COLO829 (cell line): ENCODE data around the gene NDST4.
A peak's percentile ranks its signal among the peaks of the same experiment; 100 is the strongest.

Experiments
- DNase-seq: peaks from one replicate; pipeline ENCODE4 v3.0.0; 2012; ENCODE audit warnings: low spot score

The NDST4 gene

DNA sequence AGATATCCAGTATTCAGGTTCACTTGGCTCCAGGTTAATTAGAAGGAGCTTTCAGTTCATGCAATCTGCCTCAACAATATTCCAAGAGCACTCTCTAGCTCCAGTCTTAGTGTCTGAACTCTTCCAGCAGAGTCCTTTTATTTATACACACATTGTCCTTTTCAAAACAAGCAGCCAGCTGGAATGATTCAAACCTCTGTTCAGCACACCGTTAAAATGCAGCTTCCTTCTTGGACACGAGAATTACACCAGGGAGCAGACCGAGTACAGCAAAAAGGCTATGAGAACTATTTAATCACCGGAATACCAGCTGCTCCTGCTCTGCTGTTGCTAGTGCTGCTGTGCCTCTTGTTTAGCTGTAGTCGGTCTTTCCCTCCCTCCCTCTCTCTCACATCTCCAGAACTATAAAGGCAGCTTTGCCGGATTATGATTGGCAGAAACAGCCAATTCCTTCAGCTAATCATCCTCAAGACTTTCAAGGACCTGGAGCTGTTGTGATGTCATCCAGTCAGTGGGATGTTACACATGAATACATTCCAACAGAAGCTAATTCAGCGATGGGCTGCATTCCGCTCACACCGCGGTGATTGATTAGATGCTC is at the start of gene NDST4:
TSS of gene NDST4 (minus strand) at position 115 of the 601 bp plus-strand sequence. CDS start 36,584 bp downstream, outside the sequence.
- DNase-seq: no peak

DNA sequence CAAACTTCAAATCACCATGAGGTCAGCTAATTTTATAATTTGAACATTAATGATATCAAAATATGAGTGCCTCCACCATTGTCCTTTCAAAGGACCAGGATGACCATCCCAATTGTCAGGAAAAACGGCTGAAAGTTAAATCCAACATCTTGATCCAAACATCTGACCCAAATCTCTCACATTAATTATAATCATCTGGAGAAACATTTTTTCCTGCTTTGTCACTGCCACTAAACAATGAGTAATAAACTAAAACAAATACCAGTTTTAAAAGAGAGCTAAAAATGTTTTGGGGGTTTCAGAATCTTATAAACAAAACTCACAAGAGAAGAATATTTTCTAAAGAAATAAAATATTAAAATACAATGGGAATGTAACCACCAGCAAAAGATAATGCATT is 45.7 kb upstream of the NDST4 start:
- no peak for DNase-seq

DNA sequence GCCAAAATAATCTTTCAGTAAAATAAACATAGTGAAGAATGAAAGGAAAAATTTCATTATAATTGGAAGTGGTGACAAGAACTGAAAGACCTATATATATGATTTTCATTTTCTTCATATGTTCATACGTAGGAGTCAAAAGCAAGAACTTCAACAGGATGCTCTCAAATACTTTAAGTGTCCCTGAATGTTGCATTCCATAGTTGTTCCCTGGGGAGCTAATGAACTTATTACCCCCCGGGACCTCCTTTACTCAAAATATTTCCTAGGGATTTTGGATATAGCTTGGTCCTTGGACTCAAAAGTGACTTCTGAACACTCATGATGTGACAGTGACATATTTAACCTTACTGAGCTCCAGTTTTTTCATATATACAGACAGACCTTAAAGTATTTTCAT is 44.9 kb upstream of the NDST4 start:
- DNase-seq: no peak

DNA sequence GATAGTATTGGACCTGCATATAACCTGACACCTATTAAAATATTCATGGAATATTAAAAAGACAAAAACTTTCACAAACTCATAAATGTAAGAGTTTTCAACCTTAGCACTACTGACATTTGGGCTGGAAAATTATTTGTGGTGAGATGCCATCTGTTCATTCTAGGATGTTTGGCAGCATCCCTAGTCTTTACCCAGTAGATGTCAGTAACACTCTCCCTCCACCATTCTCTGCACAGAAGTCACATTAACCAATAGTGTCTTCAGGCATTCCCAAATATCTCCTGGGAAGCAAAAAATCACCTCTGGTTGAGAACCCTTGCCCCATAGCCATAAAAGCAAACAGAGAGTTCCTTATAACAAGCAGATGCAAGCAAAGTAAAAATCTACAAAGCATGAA is 41.4 kb upstream of the NDST4 start:
- peak; percentile 37 for DNase-seq

DNA sequence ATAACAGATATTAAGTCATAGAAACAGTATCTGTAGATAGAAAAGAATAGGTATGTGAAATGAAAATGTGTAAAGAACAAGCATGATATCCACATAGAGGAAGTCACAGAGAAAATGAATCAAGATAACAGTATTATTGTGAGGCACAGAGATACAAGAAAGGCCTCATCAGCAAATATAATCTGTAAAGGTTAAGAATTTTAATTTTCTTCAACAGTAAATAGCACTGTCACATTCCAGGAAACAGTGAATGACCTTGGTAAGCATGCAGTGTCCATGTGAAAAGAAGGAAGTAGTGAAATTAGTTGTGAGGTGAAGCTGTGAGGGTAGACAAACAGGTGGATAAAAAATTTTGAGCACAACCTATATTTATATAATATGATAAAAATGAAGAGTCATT is 39.5 kb upstream of the NDST4 start:
- DNase-seq: no peak

DNA sequence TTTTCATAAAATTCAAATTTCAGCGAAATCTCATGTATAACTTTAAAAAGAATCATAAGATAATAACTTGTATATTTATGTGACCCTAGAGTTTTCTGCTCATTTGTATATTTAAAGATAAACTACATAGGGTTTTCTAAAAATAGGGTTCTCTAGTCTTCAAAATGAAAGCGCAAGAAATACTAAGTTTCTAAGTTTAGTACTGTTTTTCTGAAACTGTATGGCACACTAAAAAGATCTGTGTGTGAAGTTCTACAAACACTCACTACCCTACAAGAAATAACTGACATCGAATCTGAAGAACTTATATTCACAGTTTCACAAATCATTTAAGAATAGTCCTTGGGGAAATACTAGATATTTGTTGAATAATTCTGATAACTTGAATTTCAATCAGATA is 38.7 kb upstream of the NDST4 start:
- no peak for DNase-seq

DNA sequence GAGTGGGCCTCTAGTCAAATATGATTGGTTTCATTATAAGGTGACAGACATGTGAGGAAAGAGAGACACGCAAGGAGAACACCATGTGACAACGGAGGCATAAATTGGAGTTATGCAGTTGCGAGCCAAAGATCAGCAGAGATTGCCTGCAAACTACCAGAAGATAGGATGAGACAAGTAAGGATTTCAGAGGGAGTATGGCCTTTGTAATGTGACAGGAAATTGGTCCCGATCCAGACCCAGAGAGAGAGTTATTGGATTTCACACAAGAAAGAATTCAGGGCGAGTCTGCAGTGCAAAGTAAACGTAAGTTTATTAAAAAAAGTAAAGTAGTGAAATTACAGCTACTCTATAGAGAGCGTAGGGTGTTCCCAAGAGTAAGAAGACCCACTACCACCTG is 35.7 kb upstream of the NDST4 start:
- DNase-seq: no peak

DNA sequence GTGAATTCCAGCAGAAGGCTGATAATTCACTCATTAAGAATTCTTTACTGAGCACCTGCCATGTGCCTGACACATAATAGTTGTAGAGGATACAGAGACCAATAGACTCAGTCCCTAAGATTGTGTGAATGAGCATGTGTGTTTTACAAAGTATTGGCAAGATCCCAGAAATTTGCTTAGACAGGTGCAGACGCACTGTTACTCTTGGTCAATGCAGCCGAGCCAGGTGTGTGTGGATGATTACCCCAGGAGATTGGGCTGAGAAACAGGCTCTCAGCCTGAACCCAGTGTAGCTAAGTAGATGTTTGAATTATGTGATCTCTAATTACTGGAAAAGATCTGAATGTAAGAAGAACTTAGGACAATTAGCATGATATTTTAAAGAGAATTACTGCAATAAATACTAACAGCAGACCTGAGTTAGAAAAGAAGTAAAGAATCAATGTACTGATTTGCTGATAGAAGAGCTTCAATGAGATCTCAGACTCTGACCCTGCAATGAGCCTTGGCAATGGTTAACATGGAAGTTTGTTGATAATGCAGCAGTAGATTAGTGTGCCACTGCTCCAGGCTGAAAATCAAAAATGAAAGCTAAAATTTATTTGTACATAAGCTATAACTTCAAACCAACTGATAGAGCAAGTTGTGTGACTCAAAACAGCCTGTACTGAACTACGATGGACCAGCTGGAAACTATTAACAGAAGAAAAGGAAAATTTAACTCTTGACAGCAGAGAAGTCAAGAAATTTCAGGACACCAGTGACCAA is 32.2 kb upstream of the NDST4 start:
- DNase-seq: no peak

DNA sequence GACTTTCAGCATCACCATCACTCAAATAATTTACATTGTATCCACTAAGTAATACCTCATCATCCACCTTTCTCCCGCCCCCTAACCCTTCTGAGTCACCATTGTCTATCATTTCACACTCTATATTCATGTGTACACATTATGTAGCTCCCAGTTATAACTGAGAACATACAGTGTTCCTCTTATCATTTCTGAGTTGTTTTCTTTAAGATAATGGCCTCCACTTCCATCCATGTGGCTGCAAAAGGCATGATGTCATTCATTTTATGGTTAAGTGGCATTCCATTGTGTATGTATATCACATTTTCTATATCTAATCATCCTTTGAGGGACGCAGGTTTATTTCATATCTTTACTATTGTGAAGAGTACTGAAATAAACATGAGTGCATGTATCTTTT is 14.6 kb upstream of the NDST4 start:
- DNase-seq: no peak

DNA sequence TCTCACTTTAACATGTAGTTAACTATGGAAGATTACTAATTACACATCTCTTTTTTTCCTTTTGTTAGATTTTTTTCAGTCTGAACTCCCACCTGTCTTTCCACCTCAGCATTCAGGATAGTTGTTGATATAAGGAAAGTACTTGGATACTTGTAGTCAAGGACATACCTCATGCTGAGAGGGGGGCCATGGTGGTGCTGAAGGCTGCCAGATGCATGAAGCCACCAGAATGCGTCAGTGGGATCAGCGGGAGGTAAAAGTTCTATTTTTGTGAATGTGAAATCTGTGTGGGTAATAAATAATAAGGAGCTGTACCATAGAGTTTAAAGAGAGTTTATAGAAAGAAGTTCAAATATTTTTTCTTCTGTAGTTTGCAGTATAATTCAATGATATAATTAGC is 13.1 kb upstream of the NDST4 start:
- no peak for DNase-seq

DNA sequence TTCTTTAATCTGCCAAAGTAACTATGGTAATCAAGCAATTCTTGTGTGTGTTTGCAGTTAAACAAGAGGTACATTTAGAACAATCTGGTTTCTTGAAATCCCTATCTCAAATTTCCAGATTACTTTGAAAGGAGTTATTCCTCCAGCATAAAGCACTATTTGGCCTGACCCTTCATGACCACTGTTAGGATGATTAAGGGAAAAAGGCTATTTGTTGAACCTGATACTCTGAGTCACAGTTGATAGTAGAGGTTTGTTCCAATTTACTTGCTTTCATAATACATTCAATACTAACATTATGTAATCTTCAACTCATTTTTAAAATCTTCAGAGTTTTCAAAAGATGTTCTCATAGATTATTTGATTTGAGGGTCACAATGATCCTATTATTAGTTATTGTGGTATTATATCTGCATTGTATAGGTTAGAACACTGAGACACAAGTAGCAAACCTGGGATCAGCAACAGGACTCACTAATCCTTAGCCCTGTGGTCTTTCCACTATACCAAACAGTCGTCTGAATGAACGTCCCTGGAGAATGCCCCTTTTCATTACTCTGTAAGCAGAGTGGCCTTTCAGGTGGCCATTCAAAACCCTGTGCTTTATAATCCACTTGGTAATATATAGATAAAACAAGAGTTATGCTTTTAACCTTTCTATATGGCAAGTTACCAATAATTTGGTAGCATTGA is 8.1 kb upstream of the NDST4 start:
- peak; percentile 9 for DNase-seq

DNA sequence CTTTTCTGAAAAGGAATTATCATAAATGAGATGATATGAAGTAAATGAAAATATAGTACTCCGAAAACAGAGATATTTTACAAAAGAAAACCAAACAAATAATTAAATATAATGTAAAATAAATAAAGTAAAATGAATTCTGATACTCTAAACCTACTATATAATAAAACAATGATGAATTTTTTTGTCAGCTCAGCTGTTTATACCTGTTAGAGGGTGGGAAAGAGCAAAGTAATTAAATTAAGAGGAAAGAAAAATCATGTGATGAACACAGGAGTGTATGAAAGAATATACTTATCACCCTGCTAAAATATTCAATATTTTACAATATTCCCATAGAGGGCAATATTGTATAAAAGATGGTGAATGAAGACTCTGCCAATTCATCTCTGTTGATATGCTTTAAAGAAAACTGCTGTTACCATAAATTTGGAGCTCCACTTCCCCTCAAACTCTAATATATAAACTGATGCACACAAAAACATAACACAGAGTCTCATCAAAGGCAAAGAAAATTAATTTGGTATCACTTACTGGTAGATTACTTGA is 6.5 kb upstream of the NDST4 start:
- peak; percentile 9 for DNase-seq

DNA sequence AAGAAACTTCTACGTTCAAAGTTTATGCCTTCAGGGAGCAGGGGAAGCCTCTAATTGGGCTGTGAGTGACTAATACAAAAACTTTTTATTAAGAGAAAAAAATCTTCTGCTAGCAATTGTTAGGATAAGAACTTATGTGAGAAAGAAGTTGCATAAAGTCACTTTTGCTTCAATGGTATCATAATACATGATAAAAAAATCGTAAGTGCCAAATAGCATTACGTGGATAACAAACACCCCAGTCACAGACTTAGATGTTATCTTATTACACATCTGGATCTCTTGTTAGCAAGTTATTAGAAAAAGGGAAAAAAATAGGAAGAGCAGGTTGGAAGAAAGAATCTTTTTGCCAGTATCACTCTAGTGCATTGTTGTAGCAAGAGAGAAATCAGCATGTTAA is 4.2 kb upstream of the NDST4 start:
- peak; percentile 13 for DNase-seq

DNA sequence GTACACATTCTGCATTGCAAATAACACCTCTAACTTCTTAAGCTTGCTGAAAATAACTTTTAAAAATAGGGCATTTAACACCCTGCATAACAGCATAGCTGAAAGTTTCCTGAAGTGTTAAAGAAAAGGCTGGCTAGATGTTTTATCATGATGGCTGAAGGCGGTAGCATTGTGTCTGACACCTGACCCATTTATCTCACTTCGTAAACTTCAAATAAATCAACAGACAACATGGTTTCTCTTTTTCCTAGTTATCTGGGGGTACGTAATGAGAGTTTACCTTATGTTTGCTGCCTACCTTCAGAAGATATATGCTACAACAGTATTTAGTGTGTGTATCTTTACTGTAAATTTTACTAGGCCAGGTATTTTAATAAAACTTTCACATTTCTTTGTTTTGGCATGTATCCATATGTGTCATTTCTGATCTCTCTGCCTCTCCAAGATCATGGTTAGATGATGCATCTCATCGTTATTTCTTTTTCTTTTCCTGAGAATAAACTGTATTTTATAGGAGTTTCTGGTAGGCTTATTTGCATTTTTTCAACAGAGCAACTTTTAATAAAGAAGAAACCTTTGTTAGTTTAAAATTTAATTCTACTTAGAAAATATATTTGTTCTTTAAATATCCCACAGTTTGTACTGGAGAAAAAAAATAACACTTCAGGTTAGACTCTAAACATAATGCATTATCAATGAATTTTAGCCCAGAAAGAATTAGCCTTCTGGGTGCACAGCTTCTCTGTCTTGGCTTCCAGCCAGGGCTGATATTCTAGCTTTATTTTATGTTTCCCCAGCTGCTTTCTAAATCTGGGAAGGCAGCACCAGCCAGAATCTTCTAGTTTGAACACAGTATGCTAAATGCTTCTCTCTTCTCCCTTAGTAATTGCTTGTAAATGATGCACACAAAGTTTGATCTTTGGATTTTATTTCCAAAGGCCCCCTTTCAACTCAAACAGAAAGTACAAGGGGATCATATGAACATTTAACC is 2.9 kb downstream of the NDST4 start:
- DNase-seq: no peak

DNA sequence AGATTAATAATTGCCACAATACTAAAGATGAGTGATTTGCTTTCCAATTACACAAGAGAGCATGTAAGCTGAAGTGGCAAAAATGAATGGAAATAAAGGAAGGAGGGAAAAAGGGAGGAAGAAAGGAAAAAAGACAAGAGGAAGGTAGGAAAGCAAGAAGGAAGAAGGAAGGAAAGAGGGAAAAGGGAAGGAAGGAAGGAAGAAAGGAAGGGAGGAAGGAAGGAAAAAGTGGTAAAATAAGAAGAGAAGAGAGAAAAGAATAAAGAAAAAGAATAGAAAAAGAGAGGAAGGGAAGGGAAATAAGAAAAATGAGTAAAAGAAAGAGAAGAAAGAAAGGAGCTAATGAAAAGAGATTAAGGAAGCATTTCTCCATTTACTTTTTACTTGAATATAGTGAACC is 4.6 kb downstream of the NDST4 start:
- DNase-seq: no peak

DNA sequence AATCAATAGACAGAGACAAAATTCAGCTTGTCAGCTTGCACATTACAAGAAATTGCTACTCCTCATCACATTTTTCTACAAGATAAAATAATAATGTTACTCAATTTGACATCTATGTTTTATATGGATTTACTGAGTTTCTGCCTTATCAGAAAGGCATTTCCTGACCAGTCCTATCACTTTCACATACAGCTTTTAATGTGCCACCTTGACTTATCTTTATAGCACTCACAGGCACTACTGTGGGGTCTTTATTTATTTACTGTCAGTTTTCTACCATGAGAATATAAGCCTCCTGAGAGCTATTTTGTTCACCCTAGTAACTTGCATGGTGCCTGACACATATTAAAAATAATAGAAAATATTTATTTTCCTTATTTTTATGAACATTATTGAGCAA is 6.0 kb downstream of the NDST4 start:
- no peak for DNase-seq

DNA sequence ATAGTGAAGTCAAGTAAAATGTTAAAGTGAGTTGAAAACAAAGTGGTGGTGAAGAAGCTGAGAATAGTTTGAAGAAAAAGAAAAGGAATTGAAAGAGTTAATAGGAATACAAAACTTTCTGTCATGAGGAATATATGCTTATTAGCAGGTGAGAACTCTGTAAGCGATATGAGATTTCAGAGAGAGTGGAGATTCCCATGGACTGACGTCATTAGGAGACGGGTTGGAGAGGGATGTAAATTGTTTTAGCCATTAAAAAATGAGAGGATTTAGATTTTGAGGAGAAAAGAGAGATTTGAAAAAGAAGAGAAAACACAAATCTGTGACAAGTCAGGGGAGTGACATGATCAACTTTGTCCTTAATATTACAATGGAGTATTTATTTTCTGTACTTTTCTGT is 11.7 kb downstream of the NDST4 start:
- no peak for DNase-seq

DNA sequence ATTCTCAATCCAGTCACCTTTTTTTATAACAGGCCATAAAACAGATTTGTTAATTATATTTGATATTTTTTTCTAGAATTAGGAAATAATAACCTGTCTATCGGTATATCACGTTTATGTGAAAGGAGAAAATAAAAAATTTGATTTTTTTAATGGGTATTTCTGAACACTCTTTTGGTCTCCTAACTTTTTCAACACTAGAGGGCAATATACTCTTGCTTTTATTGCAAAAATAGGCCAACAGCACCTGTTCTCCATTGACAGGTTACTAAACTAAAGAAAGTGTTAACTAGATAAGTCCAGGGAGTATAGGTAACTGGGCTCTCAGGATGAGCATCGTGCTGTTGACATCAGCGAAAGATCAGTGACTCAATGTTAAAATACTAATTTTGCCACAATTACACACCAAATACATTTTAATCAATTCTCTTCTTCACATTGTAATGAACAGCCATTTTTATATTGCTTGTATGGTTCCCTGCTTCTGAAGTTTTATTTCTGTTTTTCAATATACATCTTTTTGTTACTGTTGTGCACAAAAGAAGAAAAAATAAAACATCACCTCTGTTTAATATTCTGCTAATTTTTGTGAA is 22.8 kb downstream of the NDST4 start:
- peak; percentile 16 for DNase-seq

DNA sequence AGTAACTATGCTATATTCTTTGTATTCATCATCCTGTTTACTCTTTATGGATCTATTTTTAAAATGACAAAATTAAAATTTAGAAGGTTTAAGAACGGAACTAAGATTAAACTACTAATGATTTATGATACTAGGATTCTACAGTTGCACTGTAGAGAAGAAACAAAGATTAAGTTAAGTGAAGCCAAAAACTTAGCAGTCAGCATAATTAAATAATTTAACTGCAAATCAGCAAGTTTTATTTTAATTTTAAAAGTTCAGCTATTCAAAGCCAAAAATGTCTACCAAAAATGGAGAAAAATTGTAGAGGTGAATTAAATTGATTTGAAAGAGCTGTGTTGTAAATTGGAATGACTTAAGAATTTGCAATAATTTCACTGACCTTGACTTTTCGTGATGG is 30.8 kb downstream of the NDST4 start:
- DNase-seq: no peak

DNA sequence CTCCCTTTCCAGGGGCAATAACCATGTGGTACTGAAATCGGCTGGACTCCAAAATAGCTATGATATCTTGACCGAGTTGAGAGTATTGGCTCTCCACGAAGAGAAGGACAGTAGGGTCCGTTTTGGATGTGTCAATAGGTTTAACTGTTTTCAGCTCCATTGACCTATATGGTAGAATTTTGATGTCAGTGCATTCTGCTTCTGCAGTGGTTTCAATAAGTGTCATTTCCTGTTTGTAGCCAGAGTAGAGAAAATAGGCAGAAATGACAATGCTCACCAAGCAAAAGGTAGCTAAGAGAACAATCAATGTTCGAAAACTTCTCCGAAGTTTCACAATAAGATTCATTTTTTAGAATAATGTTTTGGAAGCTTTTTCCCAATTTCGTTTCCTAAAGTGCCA is 36.7 kb downstream of the NDST4 start:
- DNase-seq: no peak

DNA sequence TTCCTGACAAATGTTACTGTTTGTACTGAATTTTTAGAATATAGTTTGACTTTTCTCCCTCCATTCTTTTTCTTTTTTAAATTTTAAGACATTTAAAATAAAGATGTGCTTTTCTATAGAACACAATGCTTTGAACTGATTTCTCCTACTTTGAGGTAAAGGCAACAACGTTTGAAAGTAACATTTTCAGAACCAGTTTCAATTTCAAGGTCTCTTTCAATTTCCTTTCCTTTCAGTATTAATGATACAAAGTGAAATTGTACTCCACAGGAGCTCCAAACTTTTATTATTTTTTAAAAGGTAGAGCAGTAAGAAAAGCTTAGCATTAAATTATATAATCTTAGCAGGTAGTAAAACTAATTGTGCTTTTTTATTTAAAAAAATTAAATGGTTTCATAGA is 54.9 kb downstream of the NDST4 start:
- DNase-seq: no peak

DNA sequence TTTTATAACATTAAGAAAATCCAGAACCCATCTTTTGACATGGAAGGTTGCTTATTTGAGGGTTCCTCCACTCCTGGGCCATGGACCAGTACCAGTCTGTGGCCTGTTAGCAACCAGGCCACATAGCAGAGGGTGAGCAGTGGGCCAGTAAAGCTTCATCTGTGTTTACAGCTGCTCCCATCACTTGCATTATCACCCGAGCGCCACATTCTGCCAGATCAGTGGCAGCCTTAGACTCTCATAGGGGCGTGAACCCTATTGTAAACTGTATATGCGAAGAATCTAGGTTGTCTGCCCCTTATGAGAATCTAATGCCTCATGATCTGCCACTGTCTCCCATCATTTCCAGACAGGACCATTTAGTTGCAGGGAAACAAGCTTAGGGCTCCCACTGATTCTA is 58.6 kb downstream of the NDST4 start:
- no peak for DNase-seq
